ENCODE data around the gene GABBR2. TPM values are rescaled to one million over a fixed set of nuclear protein-coding genes. Genes with fewer than 3 reads are reported as not detected.

Gene GABBR2
- total RNA-seq, 1 donor from 2014 or later = 116 TPM

DNA sequence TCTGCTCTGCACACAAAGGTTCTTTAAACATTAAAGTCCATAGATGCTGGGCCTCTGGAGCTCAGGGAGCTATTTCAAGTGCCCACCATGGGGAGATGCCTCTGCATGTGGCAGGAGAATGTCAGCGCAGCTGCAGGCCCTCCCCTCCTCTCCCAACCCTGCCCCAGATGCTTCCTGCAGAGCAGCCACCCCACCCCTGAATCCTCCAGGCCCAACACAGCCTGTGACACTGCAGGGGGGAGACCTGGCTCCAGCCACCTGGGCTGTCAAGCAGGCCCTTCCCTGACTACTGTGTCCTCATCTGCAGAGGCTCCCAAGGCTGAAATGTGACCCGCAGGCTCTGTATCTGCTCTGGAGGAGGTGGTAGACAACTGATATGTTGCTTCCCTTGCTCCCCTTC is 213.9 kb downstream of the GABBR2 start:
- peaks cover 6% of the 10 kb centered on the region for H3K4me1 Mint-ChIP-seq (ENCODE audit: low read depth, unreplicated experiment)
- H3K27me3 Mint-ChIP-seq (ENCODE audit: unreplicated experiment) = peaks cover 4% of the 10 kb centered on the region
- TF ChIP-seq, protein P1, sequence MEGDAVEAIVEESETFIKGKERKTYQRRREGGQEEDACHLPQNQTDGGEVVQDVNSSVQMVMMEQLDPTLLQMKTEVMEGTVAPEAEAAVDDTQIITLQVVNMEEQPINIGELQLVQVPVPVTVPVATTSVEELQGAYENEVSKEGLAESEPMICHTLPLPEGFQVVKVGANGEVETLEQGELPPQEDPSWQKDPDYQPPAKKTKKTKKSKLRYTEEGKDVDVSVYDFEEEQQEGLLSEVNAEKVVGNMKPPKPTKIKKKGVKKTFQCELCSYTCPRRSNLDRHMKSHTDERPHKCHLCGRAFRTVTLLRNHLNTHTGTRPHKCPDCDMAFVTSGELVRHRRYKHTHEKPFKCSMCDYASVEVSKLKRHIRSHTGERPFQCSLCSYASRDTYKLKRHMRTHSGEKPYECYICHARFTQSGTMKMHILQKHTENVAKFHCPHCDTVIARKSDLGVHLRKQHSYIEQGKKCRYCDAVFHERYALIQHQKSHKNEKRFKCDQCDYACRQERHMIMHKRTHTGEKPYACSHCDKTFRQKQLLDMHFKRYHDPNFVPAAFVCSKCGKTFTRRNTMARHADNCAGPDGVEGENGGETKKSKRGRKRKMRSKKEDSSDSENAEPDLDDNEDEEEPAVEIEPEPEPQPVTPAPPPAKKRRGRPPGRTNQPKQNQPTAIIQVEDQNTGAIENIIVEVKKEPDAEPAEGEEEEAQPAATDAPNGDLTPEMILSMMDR (IDR thresholded peaks at IDR 0.05; ENCODE audit: partially characterized antibody, unreplicated experiment) = no peak
- H3K36me3 Mint-ChIP-seq (ENCODE audit: unreplicated experiment) = peaks cover 20% of the 10 kb centered on the region
- H3K4me3 Mint-ChIP-seq (ENCODE audit: unreplicated experiment) = no peak overlapping the region
- no peak for DNase-seq
- no peak overlapping the region for H3K27ac Mint-ChIP-seq (ENCODE audit: unreplicated experiment)
- peaks cover 13% of the 10 kb centered on the region for H3K9me3 Mint-ChIP-seq (ENCODE audit: unreplicated experiment)

DNA sequence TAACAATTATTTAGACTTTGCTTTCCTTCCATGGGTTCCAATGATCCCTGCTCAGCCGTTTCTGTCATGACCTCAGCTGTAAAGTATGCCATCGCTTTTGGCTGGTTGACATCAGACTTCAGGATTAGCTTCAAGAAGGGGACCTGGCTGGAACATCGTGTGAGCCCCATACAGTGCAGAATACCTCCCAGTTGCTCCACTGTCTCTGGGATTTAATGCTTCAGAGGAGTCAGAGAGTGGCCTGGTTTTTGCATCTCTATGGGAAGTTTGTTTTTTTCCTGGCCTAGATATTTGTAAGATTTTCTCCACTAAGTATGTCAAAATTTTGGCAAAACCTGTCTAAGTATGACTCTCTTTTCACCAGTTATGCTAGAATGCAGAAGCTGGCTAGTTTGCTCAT is 216.9 kb downstream of the GABBR2 start:
- Mint-ChIP-seq H3K9me3 (ENCODE audit: unreplicated experiment) (peaks cover 12% of the 10 kb centered on the region), H3K27me3 (ENCODE audit: unreplicated experiment) (peaks cover 4% of the 10 kb centered on the region), H3K27ac (ENCODE audit: unreplicated experiment) (no peak overlapping the region), H3K36me3 (ENCODE audit: unreplicated experiment) (peaks cover 20% of the 10 kb centered on the region), H3K4me1 (ENCODE audit: low read depth, unreplicated experiment) (no peaks in the 10 kb centered on the region), H3K4me3 (ENCODE audit: unreplicated experiment) (no peak overlapping the region)
- TF ChIP-seq, protein P1 (IDR thresholded peaks at IDR 0.05; ENCODE audit: partially characterized antibody, unreplicated experiment) = no peak
- DNase-seq = no peak

DNA sequence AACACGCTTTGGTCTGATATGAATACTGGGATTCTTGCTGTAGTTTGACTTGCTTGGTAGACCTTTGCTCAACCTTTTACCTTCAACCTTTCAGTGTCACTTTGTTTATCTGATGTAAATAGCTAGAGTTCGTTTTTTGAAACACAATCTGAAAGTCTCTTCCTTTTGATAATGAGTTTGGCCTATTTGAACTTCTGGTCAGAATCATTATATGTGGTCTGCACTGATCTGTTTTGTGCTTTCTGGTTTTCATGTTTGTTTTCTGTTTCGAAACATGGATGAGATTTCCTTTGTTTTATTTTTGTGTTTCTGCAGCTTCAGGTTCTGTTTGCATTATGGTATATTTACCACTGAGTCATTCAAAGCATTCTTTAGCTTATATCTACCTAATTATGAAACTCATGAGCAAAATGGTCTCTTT is 217.5 kb downstream of the GABBR2 start:
- no peak for DNase-seq
- TF ChIP-seq, protein P1 (IDR thresholded peaks at IDR 0.05; ENCODE audit: partially characterized antibody, unreplicated experiment) = no peak
- H3K27ac Mint-ChIP-seq (ENCODE audit: unreplicated experiment) = no peak overlapping the region
- peaks cover 12% of the 10 kb centered on the region for H3K9me3 Mint-ChIP-seq (ENCODE audit: unreplicated experiment)
- H3K36me3 Mint-ChIP-seq (ENCODE audit: unreplicated experiment) = peaks cover 20% of the 10 kb centered on the region
- peaks cover 4% of the 10 kb centered on the region for H3K27me3 Mint-ChIP-seq (ENCODE audit: unreplicated experiment)
- H3K4me1 Mint-ChIP-seq (ENCODE audit: low read depth, unreplicated experiment) = no peaks in the 10 kb centered on the region
- H3K4me3 Mint-ChIP-seq (ENCODE audit: unreplicated experiment) = no peak overlapping the region

DNA sequence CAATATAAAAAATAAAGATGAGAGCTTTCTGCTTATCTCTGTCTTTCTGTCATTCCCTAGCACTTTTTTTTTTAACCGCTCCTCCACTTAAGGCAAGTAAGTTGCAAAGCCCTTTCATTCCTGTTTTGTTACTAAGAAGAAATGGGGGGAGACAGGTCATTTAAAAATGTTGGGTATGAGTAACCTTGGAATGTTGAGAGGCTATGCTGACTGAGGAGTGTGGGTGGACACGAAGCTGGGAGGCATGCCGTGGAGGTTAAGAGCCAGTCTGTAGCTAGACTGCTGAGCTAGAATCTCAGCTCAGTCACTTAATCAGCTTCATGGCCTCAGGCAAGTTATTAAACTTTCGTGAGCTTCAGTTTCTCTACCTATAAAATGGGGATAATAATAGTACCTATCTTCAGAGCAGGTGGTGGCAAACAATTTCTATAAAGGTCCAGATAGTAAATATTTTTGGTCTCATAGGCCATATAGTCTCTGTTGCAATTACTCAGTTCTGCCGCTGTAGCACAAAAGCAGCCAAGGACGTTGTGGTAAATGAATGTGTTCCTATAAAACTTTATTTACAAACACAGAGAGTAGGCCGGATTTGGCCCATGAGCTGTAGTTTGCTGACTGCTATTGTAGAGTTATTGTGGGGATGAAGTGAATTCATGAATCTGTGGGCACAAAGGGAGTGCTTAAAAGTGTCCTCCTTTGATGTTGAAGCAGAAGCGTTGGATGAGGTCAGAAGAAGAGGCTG is 220.0 kb downstream of the GABBR2 start:
- Mint-ChIP-seq H3K4me3 (ENCODE audit: unreplicated experiment) (no peak overlapping the region), H3K36me3 (ENCODE audit: unreplicated experiment) (peaks cover 5% of the 10 kb centered on the region), H3K9me3 (ENCODE audit: unreplicated experiment) (peaks cover 8% of the 10 kb centered on the region), H3K4me1 (ENCODE audit: low read depth, unreplicated experiment) (peaks cover 9% of the 10 kb centered on the region), H3K27ac (ENCODE audit: unreplicated experiment) (no peak overlapping the region), H3K27me3 (ENCODE audit: unreplicated experiment) (peaks cover 1% of the 10 kb centered on the region)
- DNase-seq = no peak
- TF ChIP-seq, protein P1 (IDR thresholded peaks at IDR 0.05; ENCODE audit: partially characterized antibody, unreplicated experiment) = no peak

DNA sequence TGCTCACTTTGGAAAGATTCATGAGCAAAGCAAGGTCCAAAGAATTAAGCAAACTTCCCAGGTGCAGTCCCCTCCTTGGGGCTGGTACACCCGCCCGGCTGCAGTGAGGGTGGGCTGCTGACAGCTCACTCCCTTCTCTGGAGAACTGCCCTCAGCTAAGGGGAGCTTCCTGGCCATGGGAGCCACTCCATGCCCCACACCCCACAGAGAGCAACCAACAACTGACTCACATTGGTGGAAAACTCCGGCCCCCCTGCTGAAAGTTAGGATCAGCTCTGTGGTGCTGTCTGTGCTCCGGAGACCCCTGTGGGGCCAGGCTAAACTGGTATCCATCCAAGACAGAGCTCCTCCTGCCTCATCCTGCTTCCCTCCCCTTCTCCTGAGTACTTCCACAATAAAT is 223.0 kb downstream of the GABBR2 start:
- Mint-ChIP-seq H3K4me1 (ENCODE audit: low read depth, unreplicated experiment) (peaks cover 20% of the 10 kb centered on the region), H3K27me3 (ENCODE audit: unreplicated experiment) (peaks cover 4% of the 10 kb centered on the region), H3K36me3 (ENCODE audit: unreplicated experiment) (peaks cover 7% of the 10 kb centered on the region), H3K4me3 (ENCODE audit: unreplicated experiment) (no peak overlapping the region), H3K9me3 (ENCODE audit: unreplicated experiment) (peaks cover 12% of the 10 kb centered on the region), H3K27ac (ENCODE audit: unreplicated experiment) (no peak overlapping the region)
- TF ChIP-seq, protein P1 (IDR thresholded peaks at IDR 0.05; ENCODE audit: partially characterized antibody, unreplicated experiment) = no peak
- DNase-seq = no peak
